K562 (cell line): Measurements from ENCODE around the gene NTF4. TPM values are rescaled to one million over a fixed set of nuclear protein-coding genes. Genes with fewer than 3 reads are reported as not detected.

Experiments
- BCOR ChIP-seq: fragments of 450-650 bp; IDR thresholded peaks from 2 replicates; pipeline ENCODE4 v1.6.1; 2016
- CBX1 ChIP-seq: sonication (generic); IDR thresholded peaks from 2 replicates; pipeline ENCODE4 v1.6.1; 2016; ENCODE audit warnings: antibody characterized with exemption, low read depth, mild to moderate bottlenecking
- CC2D1A ChIP-seq: fragments of 450-650 bp; IDR thresholded peaks from 2 replicates; pipeline ENCODE4 v1.6.1; 2017; ENCODE audit warnings: mild to moderate bottlenecking
- CHCHD3 ChIP-seq: fragments of 250-450 bp; sonication (Bioruptor Pico); IDR thresholded peaks from 2 replicates; pipeline ENCODE4 v2.1.2; 2022; ENCODE audit warnings: mild to moderate bottlenecking
- CHD1 ChIP-seq: fragments of 200-600 bp; sonication (generic); IDR thresholded peaks from one replicate; pipeline ENCODE4 v1.6.1; 2012; ENCODE audit warnings: mild to moderate bottlenecking, moderate library complexity, low read length, inconsistent platforms
- DACH1 ChIP-seq: fragments of 450-650 bp; IDR thresholded peaks from 2 replicates; pipeline ENCODE4 v1.6.1; 2018; ENCODE audit not compliant: partially characterized antibody
- HLTF ChIP-seq: fragments of 450-650 bp; IDR thresholded peaks from 2 replicates; pipeline ENCODE4 v1.6.1; 2016
- ILF3 ChIP-seq: fragments of 450-650 bp; IDR thresholded peaks from 2 replicates; pipeline ENCODE4 v1.6.1; 2018; ENCODE audit warnings: antibody characterized with exemption, mild to moderate bottlenecking, moderate library complexity, borderline replicate concordance
- MCM5 ChIP-seq: fragments of 450-650 bp; IDR thresholded peaks from 2 replicates; pipeline ENCODE4 v1.6.1; 2016; ENCODE audit warnings: low read depth
- NR2C2 ChIP-seq, 2 experiments: fragments of 200-800 bp in 1 of 2; sonication (Bioruptor generic) in 1 of 2; sonication (generic) in 1 of 2; formaldehyde crosslinking in 1 of 2; IDR thresholded peaks; 2 replicates each; pipeline versions ENCODE4 v1.6.1 to v1.8.0; 2016 to 2022; ENCODE audit warnings: mild to moderate bottlenecking in 1 of 2, missing compliant biosample characterization in 1 of 2, missing genetic modification characterization in 1 of 2, missing genetic modification reagents in 1 of 2
- RAD21 ChIP-seq, 2 experiments: fragments of 250-450 bp in 1 of 2; fragments of 450-650 bp in 1 of 2; sonication (Bioruptor Pico) in 1 of 2; formaldehyde crosslinking in 1 of 2; IDR thresholded peaks in 1 of 2; conservative IDR thresholded peaks in 1 of 2; 2 replicates each; pipeline versions ENCODE4 v1.4.0 to v1.8.0; 2020 to 2022; ENCODE audit warnings: mild to moderate bottlenecking in 2 of 2, moderate library complexity in 1 of 2
- SMAD1 ChIP-seq: fragments of 150-350 bp; IDR thresholded peaks from 2 replicates; pipeline ENCODE4 v1.6.1; 2014; ENCODE audit warnings: low read length, low read depth; ENCODE audit not compliant: partially characterized antibody
- TAF9B ChIP-seq: fragments of 450-650 bp; IDR thresholded peaks from 2 replicates; pipeline ENCODE4 v1.6.1; 2018; ENCODE audit warnings: mild to moderate bottlenecking; ENCODE audit not compliant: partially characterized antibody
- polyA plus RNA-seq, 8 experiments: library from polyadenylated mRNA; depleted of rRNA in 4 of 8; stranded (reverse) in 5 of 8; unstranded in 3 of 8; fragments of >200 nt; fragmentation: Nextera tagmentation in 2 of 8; fragmentation: Illumina TruSeq in 1 of 8; extraction: Ambion mirVana in 2 of 8; extraction: Trizol in 1 of 8; gene quantifications; 2 replicates each; pipeline versions ENCODE4 v1.2.1 to v1.2.3, GENCODE V29; 2011 to 2014; ENCODE audit warnings: inconsistent platforms in 1 of 8, missing spikeins in 1 of 8
- total RNA-seq, 7 experiments: library from RNA; depleted of rRNA in 6 of 7; stranded (reverse); fragments of >200 nt in 6 of 7; fragmentation: Illumina TruSeq in 2 of 7; extraction: Trizol in 2 of 7; gene quantifications; 2 replicates each; pipeline versions ENCODE4 v1.2.1 to v1.2.3, GENCODE V29; 2011 to 2021; ENCODE audit warnings: low replicate concordance in 1 of 7
- TF ChIP-seq, protein P1 (sequence below): fragments of 450-650 bp; IDR thresholded peaks from 2 replicates; pipeline ENCODE4 v1.6.1; 2016; ENCODE audit warnings: antibody characterized with exemption
- TF ChIP-seq, protein P2 (sequence below): sonication (generic); formaldehyde crosslinking; IDR thresholded peaks from 2 replicates; pipeline ENCODE4 v1.8.0; 2022; ENCODE audit warnings: mild to moderate bottlenecking, missing genetic modification reagents
- TF ChIP-seq, protein P3 (sequence below): fragments of 450-650 bp; formaldehyde crosslinking; conservative IDR thresholded peaks from 2 replicates; pipeline ENCODE4 v1.4.0; 2022; ENCODE audit warnings: mild to moderate bottlenecking, missing genetic modification characterization
- TF ChIP-seq, protein P4 (sequence below): sonication (generic); formaldehyde crosslinking; IDR thresholded peaks from 2 replicates; pipeline ENCODE4 v1.8.0; 2022; ENCODE audit warnings: missing genetic modification reagents, mild to moderate bottlenecking, borderline replicate concordance

NTF4 gene
- total and polyA plus RNA-seq, 9 of the 15 experiments (the other 6 are each of a cell fraction or from before 2014, with no cell fraction given) = not detected

DNA sequence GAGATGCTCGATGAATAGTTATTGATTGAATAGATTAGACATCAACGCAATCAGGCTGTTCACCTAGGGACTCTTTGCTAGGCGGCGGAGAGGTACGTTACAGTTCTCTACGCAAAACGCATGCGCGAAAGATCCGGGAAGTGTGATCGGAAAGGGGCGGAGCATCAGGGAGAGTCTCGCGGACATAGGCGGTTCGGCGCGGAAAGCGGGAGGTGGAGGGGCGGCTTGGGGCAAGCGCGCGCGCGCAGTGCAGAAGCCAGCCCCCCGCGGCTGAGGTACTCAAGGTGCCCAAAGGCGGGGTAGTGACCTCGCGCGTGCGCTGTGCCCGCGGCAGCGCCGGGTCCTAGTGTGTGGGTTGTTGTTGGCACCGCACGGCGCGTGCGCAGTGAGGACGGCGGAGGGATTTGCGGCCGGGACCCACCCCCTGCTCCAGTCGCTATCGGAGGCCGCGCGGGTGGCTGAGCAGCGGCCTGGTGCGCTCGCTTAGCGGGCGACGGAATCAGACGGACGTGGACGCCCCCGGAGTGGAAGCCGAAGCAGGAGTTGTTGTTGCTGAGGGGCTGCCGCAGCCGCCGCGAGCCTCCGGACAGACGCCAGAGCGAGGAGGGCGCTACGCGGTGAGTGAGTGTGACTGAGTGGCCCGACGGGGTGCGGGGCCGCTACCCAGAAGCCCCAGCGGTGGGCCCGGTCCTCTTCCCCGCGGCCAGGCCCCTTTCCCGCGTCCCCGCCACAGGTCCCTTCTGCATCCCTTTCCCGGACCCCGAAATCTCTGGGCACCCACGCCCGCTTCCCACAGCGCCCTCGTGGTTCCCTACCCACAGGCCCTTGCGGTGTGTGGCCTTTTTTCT, 20.6 kb upstream of the NTF4 start, which contains the start of gene SNRNP70 (continued):
- TF ChIP-seq NR2C2 (CRISPR knock-in tag; IDR thresholded peaks at IDR 0.05) (no peak), NR2C2 (tag; IDR thresholded peaks at IDR 0.05) (peak; percentile 83), ILF3 (no peak), CBX1 (peak; percentile 83), CHD1 (no peak), DACH1 (no peak), SMAD1 (peak; percentile 85), CHCHD3 (CRISPR knock-in tag) (0 out of 2 replicates have a peak, but pooled peaks have one; percentile 75), BCOR (no peak), HLTF (peak; percentile 67; the same call in 1 of the 2 replicates), MCM5 (no peak), CC2D1A (no peak), RAD21 (CRISPR knock-in tag; conservative IDR thresholded peaks at IDR 0.05 in 1 of 2, IDR thresholded peaks at IDR 0.05 in 1 of 2) (no peak), TAF9B (peak; percentile 98)
- TF ChIP-seq, protein P1, sequence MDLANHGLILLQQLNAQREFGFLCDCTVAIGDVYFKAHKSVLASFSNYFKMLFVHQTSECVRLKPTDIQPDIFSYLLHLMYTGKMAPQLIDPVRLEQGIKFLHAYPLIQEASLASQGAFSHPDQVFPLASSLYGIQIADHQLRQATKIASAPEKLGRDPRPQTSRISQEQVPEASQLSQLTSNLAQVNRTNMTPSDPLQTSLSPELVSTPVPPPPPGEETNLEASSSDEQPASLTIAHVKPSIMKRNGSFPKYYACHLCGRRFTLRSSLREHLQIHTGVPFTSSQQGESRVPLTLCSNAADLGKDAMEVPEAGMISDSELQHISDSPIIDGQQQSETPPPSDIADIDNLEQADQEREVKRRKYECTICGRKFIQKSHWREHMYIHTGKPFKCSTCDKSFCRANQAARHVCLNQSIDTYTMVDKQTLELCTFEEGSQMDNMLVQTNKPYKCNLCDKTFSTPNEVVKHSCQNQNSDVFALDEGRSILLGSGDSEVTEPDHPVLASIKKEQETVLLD = peak; percentile 98
- TF ChIP-seq, protein P2, sequence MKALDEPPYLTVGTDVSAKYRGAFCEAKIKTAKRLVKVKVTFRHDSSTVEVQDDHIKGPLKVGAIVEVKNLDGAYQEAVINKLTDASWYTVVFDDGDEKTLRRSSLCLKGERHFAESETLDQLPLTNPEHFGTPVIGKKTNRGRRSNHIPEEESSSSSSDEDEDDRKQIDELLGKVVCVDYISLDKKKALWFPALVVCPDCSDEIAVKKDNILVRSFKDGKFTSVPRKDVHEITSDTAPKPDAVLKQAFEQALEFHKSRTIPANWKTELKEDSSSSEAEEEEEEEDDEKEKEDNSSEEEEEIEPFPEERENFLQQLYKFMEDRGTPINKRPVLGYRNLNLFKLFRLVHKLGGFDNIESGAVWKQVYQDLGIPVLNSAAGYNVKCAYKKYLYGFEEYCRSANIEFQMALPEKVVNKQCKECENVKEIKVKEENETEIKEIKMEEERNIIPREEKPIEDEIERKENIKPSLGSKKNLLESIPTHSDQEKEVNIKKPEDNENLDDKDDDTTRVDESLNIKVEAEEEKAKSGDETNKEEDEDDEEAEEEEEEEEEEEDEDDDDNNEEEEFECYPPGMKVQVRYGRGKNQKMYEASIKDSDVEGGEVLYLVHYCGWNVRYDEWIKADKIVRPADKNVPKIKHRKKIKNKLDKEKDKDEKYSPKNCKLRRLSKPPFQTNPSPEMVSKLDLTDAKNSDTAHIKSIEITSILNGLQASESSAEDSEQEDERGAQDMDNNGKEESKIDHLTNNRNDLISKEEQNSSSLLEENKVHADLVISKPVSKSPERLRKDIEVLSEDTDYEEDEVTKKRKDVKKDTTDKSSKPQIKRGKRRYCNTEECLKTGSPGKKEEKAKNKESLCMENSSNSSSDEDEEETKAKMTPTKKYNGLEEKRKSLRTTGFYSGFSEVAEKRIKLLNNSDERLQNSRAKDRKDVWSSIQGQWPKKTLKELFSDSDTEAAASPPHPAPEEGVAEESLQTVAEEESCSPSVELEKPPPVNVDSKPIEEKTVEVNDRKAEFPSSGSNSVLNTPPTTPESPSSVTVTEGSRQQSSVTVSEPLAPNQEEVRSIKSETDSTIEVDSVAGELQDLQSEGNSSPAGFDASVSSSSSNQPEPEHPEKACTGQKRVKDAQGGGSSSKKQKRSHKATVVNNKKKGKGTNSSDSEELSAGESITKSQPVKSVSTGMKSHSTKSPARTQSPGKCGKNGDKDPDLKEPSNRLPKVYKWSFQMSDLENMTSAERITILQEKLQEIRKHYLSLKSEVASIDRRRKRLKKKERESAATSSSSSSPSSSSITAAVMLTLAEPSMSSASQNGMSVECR (CRISPR knock-in tag) = peak; percentile 94
- TF ChIP-seq, protein P3, sequence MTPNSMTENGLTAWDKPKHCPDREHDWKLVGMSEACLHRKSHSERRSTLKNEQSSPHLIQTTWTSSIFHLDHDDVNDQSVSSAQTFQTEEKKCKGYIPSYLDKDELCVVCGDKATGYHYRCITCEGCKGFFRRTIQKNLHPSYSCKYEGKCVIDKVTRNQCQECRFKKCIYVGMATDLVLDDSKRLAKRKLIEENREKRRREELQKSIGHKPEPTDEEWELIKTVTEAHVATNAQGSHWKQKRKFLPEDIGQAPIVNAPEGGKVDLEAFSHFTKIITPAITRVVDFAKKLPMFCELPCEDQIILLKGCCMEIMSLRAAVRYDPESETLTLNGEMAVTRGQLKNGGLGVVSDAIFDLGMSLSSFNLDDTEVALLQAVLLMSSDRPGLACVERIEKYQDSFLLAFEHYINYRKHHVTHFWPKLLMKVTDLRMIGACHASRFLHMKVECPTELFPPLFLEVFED (CRISPR knock-in tag) = peak; percentile 73; the same call in 1 of the 2 replicates
- TF ChIP-seq, protein P4, sequence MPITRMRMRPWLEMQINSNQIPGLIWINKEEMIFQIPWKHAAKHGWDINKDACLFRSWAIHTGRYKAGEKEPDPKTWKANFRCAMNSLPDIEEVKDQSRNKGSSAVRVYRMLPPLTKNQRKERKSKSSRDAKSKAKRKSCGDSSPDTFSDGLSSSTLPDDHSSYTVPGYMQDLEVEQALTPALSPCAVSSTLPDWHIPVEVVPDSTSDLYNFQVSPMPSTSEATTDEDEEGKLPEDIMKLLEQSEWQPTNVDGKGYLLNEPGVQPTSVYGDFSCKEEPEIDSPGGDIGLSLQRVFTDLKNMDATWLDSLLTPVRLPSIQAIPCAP (CRISPR knock-in tag) = no peak
